ENCODE measurements around the gene HLA-A. TPM values are rescaled to one million over a fixed set of nuclear protein-coding genes. Genes with fewer than 3 reads are reported as not detected.

The HLA-A gene
- total RNA-seq, 1 experiment from 2014 or later, result 451 TPM

GRCh38 chr6:29965873-29966601, 23.7 kb downstream of the HLA-A start:
- BruUV-seq (replicated peaks), result no TSS peak
- CTCF ChIA-PET, result interaction anchor here (0.7 to 1.8 kb wide), 6 partner anchors 9 to 893 kb away, joined by 3 to 4 read pairs (median 3); no protein-coding TSS in a partner anchor
- intact Hi-C loops (cut with micrococcal nuclease; ENCODE audit: unreplicated experiment), result loop anchor here (5.0 kb wide), 2 partner anchors 41 to 119 kb away; no protein-coding TSS in a partner anchor
- peak overlapping the region; percentile 20 for H3K27ac Mint-ChIP-seq (ENCODE audit: unreplicated experiment)
- DNase-seq, result peak; percentile 88
- no peaks in the 10 kb centered on the region for H3K27me3 Mint-ChIP-seq (ENCODE audit: unreplicated experiment)
- peak overlapping the region; percentile 67 for H3K4me3 Mint-ChIP-seq (ENCODE audit: low read depth, unreplicated experiment)
- peaks cover 19% of the 10 kb centered on the region for H3K36me3 Mint-ChIP-seq (ENCODE audit: insufficient read depth, unreplicated experiment)
- H3K4me1 Mint-ChIP-seq (ENCODE audit: low read depth, unreplicated experiment), result peaks cover 45% of the 10 kb centered on the region
- no peaks in the 10 kb centered on the region for H3K9me3 Mint-ChIP-seq (ENCODE audit: low read depth, unreplicated experiment)
- TF ChIP-seq, protein P1, sequence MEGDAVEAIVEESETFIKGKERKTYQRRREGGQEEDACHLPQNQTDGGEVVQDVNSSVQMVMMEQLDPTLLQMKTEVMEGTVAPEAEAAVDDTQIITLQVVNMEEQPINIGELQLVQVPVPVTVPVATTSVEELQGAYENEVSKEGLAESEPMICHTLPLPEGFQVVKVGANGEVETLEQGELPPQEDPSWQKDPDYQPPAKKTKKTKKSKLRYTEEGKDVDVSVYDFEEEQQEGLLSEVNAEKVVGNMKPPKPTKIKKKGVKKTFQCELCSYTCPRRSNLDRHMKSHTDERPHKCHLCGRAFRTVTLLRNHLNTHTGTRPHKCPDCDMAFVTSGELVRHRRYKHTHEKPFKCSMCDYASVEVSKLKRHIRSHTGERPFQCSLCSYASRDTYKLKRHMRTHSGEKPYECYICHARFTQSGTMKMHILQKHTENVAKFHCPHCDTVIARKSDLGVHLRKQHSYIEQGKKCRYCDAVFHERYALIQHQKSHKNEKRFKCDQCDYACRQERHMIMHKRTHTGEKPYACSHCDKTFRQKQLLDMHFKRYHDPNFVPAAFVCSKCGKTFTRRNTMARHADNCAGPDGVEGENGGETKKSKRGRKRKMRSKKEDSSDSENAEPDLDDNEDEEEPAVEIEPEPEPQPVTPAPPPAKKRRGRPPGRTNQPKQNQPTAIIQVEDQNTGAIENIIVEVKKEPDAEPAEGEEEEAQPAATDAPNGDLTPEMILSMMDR (IDR thresholded peaks at IDR 0.05; ENCODE audit: unreplicated experiment), result no peak

GRCh38 chr6:29967379-29968010, 25.2 kb downstream of the HLA-A start:
- peaks cover 19% of the 10 kb centered on the region for H3K36me3 Mint-ChIP-seq (ENCODE audit: insufficient read depth, unreplicated experiment)
- no peaks in the 10 kb centered on the region for H3K9me3 Mint-ChIP-seq (ENCODE audit: low read depth, unreplicated experiment)
- no TSS peak for BruUV-seq (replicated peaks)
- intact Hi-C loops (cut with micrococcal nuclease; ENCODE audit: unreplicated experiment), result loop anchor here (5.0 kb wide), 2 partner anchors 40 to 120 kb away; no protein-coding TSS in a partner anchor
- CTCF ChIA-PET, result interaction anchor here (0.6 to 1.3 kb wide), 4 partner anchors 100 to 266 kb away, joined by 4 to 6 read pairs (median 4); no protein-coding TSS in a partner anchor
- DNase-seq, result peak; percentile 33
- no peak overlapping the region for H3K27ac Mint-ChIP-seq (ENCODE audit: unreplicated experiment)
- peak overlapping the region; percentile 18 for H3K4me3 Mint-ChIP-seq (ENCODE audit: low read depth, unreplicated experiment)
- H3K4me1 Mint-ChIP-seq (ENCODE audit: low read depth, unreplicated experiment), result peaks cover 45% of the 10 kb centered on the region
- TF ChIP-seq, protein P1 (IDR thresholded peaks at IDR 0.05; ENCODE audit: unreplicated experiment), result no peak
- no peaks in the 10 kb centered on the region for H3K27me3 Mint-ChIP-seq (ENCODE audit: unreplicated experiment)

- Mint-ChIP-seq H3K9me3 (ENCODE audit: low read depth, unreplicated experiment) (no peaks in the 10 kb centered on the region), H3K4me1 (ENCODE audit: low read depth, unreplicated experiment) (peaks cover 45% of the 10 kb centered on the region), H3K27me3 (ENCODE audit: unreplicated experiment) (no peaks in the 10 kb centered on the region), H3K27ac (ENCODE audit: unreplicated experiment) (no peak overlapping the region), H3K36me3 (ENCODE audit: insufficient read depth, unreplicated experiment) (peaks cover 19% of the 10 kb centered on the region), H3K4me3 (ENCODE audit: low read depth, unreplicated experiment) (no peak overlapping the region)
- CTCF ChIA-PET, result interaction anchor here (0.6 to 1.3 kb wide), 3 partner anchors 101 to 165 kb away, joined by 4 to 6 read pairs (median 5); no protein-coding TSS in a partner anchor
- TF ChIP-seq, protein P1 (IDR thresholded peaks at IDR 0.05; ENCODE audit: unreplicated experiment), result no peak
- no TSS peak for BruUV-seq (replicated peaks)
- intact Hi-C loops (cut with micrococcal nuclease; ENCODE audit: unreplicated experiment), result loop anchor here (5.0 kb wide), 2 partner anchors 39 to 121 kb away; no protein-coding TSS in a partner anchor
- peak; percentile 57 for DNase-seq
Measured at GRCh38 chr6:29968130-29968529, 25.8 kb downstream of the HLA-A start.

DNA sequence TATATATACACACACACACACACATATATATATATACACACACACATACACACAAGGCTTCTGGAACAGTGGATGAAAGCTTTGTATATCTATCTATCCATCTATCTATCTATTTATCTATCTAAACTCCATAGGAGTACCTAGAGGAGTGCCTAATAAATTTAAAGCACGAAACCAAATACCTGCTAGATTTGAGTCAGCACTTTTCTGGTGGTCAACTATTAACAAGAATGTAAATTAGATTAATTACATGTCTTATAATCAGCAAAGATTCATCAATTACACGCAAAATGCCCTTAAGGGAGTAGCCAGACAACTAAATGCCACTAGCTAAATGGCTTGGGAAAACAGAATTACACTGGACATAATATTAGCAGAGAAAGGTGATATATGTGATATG, 26.6 kb downstream of the HLA-A start:
- H3K27me3 Mint-ChIP-seq (ENCODE audit: unreplicated experiment), result peaks cover 4% of the 10 kb centered on the region
- H3K9me3 Mint-ChIP-seq (ENCODE audit: low read depth, unreplicated experiment), result no peaks in the 10 kb centered on the region
- H3K27ac Mint-ChIP-seq (ENCODE audit: unreplicated experiment), result no peak overlapping the region
- H3K4me3 Mint-ChIP-seq (ENCODE audit: low read depth, unreplicated experiment), result no peak overlapping the region
- no TSS peak for BruUV-seq (replicated peaks)
- intact Hi-C loops (cut with micrococcal nuclease; ENCODE audit: unreplicated experiment), result loop anchor here (5.0 kb wide), 2 partner anchors 38 to 122 kb away; no protein-coding TSS in a partner anchor
- peaks cover 45% of the 10 kb centered on the region for H3K4me1 Mint-ChIP-seq (ENCODE audit: low read depth, unreplicated experiment)
- peaks cover 19% of the 10 kb centered on the region for H3K36me3 Mint-ChIP-seq (ENCODE audit: insufficient read depth, unreplicated experiment)
- TF ChIP-seq, protein P1 (IDR thresholded peaks at IDR 0.05; ENCODE audit: unreplicated experiment), result no peak
- CTCF ChIA-PET, result no interaction called here
- DNase-seq, result no peak

Data from Calu3 (cell line).